ENCODE data around the gene NFIC. TPM values are rescaled to one million over a fixed set of nuclear protein-coding genes. Genes with fewer than 3 reads are reported as not detected.
A peak's percentile ranks its signal among the peaks of the same experiment; 100 is the strongest.
"Not testable (repeated sequence)": the region's sequence is repeated elsewhere in the genome, so short reads cannot be mapped to it uniquely, and the experiment has no call there.

The NFIC gene
- total RNA-seq, 1 donor from 2014 or later, result 33.0 TPM

DNA sequence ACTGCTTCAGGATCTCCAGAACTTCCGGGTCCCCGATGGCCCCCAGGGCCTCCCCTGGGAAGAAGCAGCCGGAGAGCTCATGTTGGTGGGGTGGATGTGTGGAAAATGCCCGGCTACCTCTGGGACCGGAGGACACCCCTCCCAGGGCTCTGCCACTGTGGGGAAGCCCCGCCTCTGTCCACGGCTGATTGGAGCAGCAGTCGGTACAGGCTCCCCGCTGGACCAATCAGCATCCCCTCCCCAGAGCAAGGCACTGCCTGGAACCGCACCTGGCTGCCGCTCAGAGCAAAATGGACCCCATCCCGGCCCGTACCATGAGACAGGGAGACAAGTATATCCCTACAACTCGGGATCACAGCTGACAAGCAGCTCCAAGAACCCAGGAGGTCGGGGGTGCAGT, 127.7 kb downstream of the NFIC start:
- DNase-seq, result peak; percentile 23

DNA sequence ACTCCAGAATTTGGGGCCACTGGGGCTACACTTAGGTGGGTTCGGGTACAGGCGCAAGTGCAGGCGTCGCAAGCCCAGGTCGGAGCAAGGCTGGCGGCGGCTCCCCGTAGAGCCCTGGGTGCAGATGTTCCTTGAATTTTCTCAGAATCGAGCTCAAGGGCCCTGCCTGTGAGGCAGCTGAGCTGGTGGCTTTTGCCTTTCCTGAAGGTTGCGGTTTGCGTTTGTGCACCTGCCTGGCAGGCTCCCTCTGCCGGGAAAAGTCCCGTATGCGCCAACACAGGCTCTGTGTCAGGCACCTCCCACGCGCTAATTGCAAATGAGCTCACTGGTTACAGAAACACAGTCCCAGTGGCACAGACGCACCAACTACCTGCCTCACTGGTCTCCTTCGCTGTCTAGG, 128.2 kb downstream of the NFIC start:
- no peak for DNase-seq

DNA sequence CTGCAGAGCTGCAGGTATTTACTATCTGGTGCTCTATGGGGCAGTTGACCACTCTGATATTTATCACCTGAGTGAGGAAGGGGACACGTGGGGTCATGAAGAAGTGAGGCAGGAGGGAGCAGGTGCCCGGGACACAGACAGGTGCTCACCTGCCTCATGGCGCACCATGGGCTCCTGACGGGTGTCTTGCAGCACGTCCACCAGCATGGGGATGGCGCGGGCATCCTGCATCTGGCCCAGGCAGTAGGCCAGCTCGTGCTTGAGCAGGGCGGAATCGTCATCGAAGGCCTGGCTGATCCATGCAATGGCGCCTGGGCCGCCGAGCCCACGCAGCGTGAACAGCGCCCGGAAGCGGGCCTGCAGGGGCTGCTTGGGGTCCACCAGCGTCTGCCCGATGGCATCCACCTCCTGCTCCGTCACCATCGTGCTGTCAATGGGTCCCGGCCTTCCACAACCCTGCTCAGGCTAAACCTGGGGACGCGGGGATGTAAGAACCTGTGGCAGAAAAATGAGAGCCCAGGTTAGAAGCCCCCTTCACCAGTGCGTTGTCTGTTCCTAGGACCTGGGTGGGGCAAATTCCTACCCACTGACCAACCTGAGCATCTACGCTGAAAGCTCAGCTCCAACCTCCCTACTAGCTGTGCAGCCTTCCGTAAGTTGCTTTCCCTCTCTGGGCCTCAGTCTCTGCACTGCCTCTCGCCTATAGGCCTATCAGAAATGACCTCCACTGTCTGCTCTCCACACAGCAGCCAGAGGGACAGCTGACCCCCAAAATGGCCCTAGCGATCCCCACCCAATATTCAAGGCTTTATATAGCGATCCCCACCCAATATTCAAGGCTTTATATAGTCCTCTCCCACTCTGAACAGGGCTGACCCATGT, 130.2 kb downstream of the NFIC start:
- DNase-seq, result no peak

DNA sequence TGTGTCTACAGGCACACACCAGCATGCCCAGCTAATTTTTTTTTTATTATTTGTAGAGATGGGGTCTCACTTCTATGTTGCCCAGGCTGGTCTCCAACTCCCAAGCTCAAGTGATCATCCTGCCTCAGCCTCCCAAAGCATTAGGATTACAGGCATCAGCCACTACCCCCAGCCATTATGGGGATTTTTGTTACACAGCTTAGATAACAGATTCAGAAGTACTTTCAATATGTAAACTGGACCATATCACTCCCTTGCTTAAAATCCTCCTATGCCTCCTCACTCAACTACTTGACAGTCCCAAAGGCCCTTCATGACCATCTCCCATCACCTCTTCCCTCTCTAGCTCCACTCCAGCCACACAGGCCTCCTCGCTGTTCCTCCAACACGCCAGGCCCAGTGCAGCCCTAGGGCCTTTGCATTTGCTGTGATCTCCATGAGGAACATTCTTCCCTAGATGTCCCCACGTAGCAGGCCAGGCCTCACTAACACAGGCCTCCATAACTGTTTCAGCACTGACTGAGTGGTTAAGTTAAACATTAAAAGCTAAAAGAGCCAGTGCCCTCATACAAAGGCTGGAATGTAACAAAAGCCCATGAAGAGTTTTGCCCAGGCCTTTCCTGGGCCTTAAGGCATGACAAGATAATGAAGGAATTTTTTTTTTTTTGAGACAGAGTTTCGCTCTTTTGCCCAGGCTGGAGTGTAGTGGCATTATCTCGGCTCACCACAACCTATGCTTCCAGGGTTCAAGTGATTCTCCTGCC, 131.6 kb downstream of the NFIC start:
- DNase-seq, result no peak

DNA sequence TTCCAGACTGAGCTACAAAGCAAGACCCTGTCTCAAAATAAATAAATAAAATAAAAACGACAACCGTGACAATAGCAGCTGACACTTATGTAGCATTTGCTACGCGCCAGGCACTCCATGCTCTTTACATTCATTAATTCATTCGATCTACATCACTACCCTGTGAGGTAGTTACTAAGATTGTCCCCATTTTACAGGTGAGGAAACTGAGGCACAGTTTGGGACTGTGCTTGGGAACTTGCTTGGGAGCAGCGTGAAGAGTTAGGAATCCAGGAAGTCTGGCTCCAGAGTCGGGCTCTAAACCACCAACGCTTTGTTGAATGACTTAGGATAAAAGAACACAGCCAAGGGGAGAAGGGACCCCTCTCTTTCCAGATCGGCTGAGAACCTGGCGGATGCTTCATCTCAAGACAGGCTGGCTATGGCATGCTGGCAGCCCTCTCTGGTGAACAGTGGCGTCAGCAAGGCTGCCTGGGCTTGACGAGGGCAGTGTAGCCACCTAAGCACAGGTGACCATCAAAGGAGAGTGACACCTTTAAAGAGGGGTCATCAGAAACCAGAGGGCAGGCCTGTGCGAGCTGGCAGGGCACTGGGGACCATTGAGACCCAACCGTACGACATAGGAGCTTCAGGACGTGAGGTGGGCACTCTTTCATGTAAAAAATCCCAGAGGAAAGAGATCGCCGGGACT, 133.5 kb downstream of the NFIC start:
- DNase-seq, result no peak

DNA sequence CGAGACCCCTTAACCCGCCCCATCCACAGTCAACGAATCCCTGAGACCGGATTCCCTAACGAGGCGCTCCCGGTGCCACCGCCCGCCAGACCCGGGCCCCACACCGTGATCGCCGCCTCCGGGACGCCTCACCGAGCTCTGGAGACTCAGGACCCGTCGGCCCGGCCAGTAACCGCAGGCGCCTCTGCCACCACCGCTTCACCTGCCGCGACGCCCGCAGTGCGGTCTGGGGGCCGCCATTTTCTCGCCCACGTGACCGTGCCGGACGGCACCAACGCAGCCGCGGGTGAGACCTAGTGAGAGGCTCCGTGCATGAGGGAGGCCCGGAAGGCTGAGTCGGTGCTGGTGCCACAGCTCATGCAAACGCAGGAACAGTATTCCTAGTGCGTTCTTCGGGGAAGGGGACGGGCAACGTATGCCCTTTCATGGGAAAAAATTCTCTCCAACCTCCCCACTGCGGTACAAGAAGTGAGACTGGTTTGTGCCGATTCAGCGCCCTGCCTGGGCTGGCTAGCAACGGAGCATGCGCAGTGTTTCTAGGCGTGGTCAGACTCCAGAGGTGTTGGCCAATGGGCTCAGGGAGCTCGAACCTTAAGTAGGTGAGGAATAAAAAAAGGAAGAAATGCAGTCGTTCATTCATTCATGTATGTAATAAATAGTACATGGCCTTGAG, 134.2 kb downstream of the NFIC start, which contains the start of gene DOHH:
Gene DOHH (minus strand): TSS at position 246 of the 673 bp plus-strand sequence. CDS start 3,860 bp downstream, outside the sequence.
- peak; percentile 99 for DNase-seq

DNA sequence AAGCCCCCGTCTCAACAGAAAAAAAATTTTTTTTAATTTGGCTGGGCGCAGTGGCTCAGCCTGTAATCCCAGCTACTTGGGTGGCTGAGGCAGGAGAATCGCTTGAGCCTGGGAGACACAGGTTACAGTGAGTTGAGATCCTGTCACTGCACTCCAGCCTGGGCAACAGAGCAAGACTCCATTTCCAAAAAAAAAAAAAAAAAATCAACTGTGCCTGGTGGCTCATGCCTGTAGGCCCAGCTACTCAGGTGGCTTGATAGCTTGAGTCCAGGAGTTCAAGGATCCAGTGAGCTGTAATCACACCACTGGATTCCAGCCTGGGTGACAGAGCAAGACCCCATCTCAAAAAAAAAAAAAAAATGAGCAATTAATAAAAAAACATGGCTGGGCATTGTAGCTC, 135.4 kb downstream of the NFIC start:
- DNase-seq, result no peak

DNA sequence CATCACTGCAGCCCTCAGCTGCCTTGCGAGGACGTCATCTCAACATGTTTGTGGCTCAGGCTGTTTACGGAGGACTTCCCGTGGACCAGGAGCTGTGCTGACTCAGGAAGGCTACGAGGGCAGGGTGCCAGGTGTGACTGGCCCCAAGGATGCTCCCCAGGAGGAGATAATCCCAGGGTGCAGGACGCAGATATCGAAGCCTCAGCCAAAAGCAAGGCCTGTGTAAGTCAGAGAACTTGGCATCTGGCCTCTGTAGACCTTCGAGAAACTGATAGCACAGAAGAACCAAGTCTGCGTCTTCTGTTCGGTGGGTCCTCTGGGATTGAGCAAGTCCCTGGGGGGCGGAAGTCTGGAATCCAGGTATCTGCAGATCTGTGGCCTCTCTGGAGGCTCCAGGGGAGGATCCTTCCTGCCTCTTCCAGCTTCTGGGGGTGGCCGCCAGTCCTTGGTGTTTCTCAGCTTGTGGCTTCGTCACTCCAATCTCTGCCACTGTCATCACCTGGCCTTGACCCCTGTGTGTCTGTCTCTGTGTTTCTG, 136.7 kb downstream of the NFIC start:
- no peak for DNase-seq

DNA sequence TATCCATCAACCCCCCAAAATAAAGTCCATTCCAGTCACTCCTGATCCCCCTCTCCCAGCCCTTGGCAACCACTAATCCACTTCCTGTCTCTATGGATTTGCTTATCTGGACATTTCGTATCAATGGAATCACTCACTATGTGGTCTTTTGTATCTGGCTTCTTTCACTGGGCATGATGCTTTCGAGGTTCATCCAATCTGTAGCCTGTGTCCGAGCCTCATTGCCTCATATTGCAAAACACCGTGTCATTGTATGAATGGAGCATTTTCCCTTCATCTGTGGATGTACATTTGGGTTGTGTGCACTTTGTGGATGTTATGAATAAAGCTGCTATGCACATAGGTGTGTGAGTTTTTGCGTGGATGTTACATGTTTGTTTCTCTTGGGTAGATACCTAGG, 138.4 kb downstream of the NFIC start:
- no peak for DNase-seq

DNA sequence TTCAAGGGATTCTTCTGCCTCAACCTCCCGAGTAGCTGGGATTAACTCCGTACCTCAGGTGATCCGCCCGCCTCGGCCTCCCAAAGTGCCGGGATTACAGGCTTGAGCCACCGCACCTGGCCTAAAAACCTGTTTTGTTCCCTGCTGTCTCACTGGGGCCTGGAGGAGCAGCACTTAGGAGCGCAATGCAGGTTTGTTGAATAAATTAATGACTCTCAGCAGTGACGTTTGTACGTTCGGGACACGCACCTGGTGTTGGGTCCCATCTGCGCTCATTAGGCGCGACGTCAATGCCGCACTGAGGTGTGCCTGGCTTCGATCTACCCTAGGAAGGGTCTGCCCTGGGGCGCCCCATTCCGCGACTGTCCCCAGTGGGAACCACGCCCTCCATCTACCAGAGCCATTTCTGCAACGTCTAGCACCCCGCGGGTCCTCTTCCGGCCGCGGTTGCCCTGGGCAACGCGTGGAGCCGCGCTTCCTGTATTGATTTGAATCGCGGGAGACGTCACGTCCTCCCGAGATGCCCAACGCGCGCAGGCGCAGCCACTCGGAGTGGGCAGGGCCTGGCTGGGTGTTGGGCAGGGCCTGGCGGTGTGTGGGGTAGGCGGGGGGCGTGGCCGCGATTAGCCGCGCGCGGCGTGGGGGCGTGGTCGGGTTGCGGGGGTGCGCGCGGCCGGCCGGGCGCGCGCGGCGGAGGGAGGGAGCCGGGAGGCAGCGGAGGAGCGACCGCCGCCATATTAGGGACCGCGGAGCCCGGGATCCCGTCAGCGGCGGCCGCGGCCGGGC, 139.4 kb downstream of the NFIC start, which contains the start of gene FZR1:
Gene FZR1 (plus strand): TSS at position 714 of the 786 bp plus-strand sequence. CDS start 16,679 bp downstream, outside the sequence.
- DNase-seq, result peak; percentile 99

DNA sequence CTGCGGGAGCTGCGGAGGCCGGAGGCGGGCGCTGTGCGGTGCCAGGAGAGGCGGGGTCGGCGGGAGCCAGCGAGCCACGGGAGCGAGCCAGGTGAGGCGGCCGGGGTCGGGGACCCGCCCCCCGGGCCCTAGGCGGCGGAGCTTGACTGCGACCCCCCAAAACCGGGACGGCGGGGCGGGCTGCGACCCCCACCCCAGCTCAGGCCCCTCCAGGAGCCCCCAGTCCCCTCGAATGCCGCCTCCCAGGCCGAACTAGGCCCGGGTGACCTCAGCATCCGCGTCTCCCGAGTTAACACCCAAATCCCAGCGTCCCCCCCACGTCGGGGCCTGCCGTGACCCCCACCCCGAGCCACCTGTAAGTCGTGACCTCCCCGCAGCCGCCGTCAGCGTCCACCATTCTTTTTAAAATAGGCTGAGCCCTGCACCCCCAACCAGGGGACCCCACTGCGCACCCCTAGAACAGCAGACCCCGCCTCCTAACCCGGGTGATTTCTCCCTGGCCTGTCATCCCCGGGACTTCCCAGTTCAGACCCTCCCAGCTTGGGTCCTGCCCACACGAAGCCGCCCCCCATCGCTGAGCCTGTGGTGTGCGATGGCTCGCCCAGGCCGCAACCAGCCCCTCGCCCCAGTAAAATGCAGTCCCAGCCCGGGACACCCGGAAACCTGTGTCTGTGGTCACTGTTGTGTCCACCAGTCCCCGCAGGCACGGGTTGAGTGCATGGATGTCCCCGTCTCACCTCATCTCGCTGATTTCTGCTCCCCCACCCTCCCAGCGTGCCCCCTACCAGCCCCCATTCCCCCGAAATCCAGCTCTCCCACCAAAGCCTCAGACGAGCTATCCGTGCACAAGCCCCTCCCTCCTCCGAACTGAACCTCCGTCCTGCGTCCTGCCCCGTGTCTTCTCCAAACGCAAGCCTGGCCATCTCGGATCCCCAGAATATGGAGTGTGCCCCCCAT, 140.3 kb downstream of the NFIC start:
- DNase-seq, result peak; percentile 38

DNA sequence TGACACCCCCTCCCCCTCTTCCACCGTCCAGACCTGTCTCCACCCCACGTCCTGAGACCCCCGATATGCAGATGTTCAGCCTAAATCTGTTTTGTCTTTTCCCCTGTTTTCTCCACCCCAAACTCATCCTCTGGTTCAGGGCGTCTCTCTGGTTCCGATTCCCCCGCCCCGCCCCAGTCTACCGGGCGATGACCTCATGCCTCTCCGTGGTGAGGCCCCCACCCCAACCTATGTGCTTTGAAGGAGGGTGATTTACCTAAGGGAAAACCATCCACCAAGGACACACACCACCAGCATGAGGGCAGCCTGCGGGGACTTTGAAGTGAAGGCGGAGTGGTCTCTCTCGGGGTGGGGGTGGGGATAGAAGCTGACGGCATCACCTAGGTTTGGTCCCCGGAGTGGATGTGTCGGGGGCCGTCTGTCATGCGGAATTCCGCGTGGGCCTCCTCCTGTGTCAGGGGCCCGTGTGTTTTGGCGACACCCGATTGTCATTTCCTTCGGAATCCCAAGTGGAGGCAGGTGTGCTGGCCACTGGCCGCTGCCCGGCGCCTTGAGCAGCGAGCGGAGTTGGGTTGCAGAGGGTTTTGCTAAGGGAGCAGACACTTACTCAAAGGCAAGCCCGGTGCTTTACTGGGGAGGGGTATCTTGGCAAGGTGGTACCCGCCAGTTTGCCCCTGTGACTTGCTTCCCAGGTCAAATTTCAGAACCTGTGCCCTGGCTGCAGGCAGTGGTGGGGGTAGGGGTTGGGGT, 141.2 kb downstream of the NFIC start:
- peak; percentile 28 for DNase-seq

DNA sequence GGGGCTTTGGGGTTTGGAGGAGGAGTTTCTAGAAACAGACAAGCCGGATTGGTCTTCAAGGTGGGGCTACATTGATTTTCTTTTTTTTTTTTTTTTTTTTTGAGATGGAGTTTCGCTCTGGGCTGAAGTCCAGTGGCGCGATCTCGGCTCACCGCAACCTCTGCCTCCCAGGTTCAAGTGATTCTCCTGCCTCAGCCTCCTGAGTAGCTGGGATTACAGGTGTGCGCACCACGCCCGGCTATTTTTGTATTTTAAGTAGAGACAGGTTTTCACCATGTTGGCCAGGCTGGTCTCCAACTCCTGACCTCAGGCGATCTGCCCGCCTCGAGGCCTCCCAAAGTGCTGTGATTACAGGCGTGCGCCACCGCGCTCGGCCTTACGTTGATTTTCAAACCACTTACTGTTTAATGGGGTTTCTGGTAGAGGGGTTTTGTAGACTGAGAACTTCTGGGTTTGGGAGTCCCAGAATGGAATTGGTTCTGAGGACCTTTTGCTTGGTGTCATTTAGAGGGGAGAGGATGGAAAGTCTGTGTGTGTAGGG, 141.8 kb downstream of the NFIC start:
- DNase-seq, result not testable (repeated sequence)

DNA sequence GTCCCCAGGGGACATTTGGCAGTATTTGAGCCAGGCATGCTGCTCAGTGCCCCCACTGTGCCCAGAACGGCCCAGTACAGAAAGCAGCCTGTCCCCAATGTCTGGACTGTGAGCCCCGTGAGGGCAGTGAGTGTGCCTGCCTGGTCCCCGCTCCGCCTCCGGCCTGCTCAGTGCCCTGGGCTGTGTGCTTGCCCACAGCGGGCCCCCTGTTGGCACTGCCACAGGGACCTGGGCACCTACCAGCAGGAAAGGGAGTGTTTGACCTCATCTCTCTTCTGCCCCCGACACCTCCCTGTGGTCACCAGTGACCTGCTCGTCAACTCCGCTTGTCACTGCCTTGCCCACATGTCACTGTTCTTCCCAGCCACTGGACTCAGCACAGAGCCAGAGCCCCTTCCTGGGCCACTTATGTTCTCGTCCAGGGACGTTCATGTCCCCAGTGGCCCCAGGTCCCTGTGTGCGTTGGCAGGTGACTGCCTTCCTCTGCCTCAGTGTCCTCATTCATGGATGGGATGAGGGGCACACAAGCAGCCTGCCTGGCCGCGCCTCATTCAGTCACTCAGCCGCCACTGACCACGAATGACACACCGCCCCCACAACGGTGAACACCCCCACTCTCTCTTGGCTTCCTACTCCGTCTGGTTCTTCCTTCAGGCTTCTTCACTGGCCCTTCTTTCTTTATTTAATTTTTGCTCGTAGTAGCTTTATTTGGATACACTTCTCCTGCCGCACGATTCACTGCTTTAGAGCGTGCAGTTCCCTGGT, 142.6 kb downstream of the NFIC start:
- no peak for DNase-seq

DNA sequence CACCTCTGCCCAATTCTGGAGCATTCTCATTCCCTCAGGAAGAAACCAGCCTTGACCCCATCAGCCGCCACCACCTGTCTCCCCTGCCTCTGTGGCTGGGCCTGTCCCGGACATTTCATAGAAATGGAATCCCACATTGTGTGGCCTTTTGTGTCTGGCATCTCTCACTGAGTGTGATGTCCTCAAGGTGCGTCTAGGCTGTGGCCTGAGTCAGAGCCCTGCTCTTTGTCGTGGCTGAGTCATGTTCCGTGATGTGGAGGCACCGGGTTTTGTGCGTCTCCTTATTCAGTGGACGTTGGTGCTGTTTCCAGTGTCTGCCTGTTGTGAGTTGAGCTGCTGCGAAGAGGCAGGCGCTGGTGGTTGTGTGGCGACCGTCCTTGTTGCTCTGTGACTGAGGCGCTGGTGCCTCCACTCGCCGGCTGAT, 143.2 kb downstream of the NFIC start:
- peak; percentile 70 for DNase-seq

DNA sequence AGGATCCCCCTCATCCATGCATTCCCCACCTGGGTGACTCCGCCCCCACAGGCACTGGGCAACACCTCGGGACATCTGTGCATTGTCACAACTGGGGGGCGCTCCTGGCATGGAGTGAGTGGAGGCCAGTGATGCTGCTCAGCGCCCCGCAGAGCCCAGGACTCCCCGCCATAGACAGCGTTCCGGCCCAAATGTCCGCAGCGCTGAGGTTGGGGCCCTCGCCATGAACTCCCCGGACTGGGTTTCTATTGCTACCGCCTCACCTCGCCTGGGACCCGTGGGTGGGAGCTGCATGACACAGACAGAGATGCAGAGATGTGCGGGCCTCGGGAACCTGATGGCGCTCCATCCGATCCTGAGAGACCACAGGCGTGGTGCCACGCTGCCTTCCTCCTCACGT, 144.3 kb downstream of the NFIC start:
- no peak for DNase-seq

DNA sequence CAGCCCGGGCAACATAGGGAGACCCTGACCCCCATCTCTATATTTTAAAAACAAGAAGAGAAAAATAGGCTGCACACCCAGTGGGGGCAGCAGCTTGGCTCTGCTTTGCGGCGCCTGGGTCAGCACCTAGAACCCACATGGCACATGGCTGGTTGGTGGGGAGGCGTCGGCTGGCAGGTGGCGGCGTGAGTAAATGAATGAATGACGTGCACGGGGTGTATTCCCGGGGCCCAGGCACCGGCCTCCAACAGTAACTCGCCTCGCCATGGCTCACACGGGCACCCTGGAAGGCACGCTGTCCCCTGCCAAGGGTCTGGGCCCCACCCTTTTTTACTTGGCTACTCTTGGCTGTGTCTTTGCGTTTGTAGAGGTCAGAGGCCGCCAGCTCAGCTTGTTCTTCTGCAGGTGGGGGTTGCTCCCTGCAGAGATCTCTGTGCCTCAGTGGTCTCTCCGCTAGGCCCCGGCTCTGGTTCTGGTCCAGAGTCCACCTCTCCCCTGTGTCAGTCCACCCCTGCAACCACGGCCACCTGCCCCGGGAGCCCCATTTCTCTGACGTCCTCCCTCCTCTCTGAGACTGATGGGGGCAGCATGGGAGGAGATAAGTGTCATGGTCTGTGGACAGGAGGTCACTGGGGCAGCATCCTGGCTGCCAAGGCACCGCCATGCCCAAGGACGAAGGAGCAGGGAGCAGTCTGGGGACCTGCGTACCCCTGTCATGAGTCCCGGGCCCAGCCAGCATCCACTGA, 145.3 kb downstream of the NFIC start:
- DNase-seq, result no peak

Measured in dermis blood vessel endothelial cell (primary cell).